Epithelial cell of esophagus (primary cell): Measurements from ENCODE around the gene SMG6.

Experiments
- DNase-seq: peaks from one replicate; pipeline ENCODE4 v3.0.0; 2010; ENCODE audit warnings: low read depth
- H3K4me3 ChIP-seq: 2 replicates; pipeline ENCODE4 v1.5.1; 2011; ENCODE audit warnings: mild to moderate bottlenecking, low read length, control low read depth
- TF ChIP-seq, protein P1 (sequence below): IDR thresholded peaks from 2 replicates; pipeline ENCODE4 v1.5.1; 2011; ENCODE audit warnings: low read depth, mild to moderate bottlenecking, low read length, control low read depth, inconsistent platforms; ENCODE audit not compliant: insufficient read depth; ENCODE audit errors: missing control alignments

The SMG6 gene

DNA sequence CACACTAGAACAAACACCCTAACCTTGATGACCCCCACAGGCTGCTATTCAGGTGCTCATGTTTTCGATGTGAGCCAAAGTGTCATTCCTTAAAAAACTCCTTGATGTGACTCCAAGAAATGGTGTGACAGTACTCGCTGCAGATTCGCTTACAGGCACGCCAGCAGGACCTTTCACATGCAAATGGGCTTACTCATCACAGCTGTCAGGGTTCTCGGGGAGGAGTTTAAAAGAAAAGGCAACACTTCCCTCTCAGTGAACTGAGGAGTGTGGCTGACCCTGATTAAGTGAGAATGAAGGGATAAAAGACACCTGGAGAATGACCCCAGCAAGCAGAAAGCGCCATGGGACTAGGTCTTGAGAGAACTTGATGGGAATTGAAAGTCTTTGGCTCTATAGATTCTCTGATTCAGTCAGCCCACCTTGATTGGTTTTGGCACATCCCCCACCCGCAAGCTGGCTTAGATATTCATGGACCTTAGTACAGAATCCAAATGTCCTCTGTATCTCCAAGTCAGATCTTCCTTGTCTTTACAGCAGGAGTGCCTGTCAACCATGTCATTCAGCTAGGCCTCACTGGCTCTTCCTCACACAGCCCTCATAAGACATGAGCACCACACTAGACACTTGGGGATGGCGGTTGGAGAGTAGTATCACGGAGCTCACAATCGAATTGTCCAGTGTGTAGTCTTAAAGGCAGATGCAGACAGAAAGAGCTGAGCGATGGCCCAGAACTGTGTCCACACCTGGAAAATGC, 166.1 kb downstream of the SMG6 start:
- TF ChIP-seq, protein P1, sequence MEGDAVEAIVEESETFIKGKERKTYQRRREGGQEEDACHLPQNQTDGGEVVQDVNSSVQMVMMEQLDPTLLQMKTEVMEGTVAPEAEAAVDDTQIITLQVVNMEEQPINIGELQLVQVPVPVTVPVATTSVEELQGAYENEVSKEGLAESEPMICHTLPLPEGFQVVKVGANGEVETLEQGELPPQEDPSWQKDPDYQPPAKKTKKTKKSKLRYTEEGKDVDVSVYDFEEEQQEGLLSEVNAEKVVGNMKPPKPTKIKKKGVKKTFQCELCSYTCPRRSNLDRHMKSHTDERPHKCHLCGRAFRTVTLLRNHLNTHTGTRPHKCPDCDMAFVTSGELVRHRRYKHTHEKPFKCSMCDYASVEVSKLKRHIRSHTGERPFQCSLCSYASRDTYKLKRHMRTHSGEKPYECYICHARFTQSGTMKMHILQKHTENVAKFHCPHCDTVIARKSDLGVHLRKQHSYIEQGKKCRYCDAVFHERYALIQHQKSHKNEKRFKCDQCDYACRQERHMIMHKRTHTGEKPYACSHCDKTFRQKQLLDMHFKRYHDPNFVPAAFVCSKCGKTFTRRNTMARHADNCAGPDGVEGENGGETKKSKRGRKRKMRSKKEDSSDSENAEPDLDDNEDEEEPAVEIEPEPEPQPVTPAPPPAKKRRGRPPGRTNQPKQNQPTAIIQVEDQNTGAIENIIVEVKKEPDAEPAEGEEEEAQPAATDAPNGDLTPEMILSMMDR = no peak
- H3K4me3 ChIP-seq = no peak overlapping the region
- peak; percentile 87 for DNase-seq

DNA sequence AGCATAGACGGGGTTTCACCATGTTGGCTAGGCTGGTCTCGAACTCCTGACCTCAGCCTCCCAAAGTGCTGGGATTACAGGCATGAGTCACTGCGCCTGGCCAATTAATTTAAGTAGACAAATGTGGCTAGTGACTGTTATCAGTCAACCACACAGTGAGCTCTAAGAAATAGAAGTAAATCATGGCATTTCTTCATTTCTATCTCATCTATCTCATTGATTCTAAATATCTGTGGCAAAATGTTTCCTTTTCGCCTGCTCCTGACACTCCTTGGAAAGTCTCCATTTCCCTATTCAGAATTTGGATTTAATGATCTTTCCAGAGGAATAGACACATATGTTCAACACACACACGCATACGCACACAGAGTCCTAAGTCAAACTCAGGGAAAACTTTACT, 167.3 kb downstream of the SMG6 start:
- TF ChIP-seq, protein P1 = no peak
- no peak overlapping the region for H3K4me3 ChIP-seq
- DNase-seq = no peak

DNA sequence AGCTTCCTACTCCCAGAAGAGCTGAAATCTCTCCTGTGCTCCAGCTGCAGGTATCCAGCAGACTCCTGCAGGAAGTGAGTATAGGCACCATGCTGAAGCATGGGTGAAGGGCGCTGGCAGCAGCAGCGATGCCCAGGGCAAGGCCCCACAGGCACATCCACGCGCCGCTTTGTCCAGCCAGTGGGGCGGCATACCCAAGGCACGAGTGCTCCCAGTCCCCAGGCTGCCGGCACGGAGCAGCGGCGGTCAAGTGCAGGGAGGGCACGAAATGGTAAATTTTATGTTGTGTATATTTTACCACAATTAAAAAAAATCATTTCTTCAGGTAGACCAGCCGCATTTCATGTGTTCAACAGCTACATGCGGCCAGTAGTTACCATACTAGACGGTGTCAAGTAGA, 175.6 kb downstream of the SMG6 start:
- no peak overlapping the region for H3K4me3 ChIP-seq
- TF ChIP-seq, protein P1 = no peak
- no peak for DNase-seq

DNA sequence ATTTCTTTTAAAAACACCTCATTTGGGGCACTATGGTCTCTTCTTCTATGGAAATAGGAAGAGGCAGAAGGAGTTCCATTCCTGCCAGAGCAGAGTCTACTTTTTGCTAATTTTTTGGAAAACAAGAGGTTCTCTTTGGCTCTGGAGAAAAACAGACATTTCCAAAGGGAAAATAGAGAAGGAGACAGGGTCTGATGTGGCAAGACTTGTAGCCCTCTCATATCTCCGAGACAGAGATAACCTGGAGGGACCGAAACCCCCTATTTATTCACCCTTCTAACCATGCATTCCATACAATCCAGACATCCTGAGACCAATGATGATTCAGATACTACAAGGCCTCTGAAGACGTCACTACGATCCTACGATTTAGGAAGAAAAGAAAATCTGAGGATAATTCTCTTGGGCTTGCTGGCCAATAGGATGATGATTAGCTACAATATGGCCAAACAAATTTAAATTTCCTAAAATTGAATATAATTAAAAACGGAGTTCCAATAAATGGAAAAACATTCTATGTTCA, 178.5 kb downstream of the SMG6 start:
- no peak for DNase-seq
- no peak overlapping the region for H3K4me3 ChIP-seq
- TF ChIP-seq, protein P1 = no peak

DNA sequence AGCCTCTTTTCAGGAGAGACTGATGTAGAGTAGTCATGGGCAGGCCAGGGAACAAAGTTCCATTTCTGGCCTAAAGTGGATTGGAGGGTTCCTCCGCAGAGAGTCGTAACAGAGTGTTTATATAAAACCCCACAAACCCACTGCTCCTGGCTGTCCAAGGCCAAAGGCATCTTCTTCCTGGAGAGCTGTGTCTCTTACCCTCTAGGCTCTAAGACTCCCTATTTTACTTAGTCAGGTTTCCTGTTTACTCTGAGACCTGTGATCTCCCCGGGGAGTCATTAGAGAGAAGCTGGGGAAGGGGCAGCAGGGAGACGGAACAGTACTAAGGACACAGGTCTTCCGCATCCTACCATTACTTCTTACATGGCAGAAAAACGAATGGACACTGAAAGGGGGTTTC, 179.2 kb downstream of the SMG6 start:
- H3K4me3 ChIP-seq = no peak overlapping the region
- TF ChIP-seq, protein P1 = no peak
- no peak for DNase-seq

DNA sequence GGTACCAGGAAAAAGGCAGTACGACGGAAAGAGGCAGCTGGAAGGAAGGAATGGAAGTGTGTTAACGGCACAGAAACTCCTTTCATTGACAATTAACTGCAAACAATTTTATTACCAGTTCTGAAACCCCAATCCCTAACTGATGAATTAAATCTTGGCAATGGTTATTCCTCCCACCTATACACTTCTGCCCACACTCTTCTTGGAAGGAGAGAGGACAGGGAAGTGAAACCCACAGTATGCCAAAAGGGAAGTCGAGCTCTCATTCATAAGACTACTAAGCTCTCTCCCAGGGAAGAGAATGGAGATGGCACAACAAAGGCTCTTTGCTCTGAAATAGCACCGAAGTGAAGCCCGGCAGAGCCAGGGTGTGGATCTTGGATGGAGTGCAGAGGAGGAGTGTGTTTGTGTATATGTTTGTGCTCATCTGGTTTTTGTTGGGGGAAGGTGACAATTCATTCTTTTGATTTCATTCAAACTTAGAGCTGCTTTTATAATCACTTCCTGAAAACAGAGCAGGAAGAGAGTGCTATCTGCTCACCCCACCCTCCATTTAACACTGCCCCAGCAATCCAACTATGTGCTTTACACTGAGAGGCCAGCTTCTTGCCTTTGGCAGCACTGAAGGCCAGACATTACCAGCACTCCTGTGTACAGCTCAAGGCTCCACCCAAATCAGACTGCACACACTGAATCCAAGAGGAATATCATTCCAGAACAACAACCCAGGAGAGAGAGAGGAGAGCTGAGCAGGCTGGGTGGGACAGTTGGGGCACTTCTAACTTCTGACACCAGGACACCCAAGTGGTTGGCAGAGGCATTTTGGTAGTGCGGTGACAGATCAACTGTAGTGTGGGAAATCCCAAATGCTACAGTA, 180.0 kb downstream of the SMG6 start:
- H3K4me3 ChIP-seq = no peak overlapping the region
- TF ChIP-seq, protein P1 = no peak
- peak; percentile 20 for DNase-seq
